Upper lobe of right lung (tissue), 1 donor: ENCODE data around the gene CDK6. TPM values are rescaled to one million over a fixed set of nuclear protein-coding genes. Genes with fewer than 3 reads are reported as not detected.
"Not testable (repeated sequence)": the region's sequence is repeated elsewhere in the genome, so short reads cannot be mapped to it uniquely, and the experiment has no call there.

Experiments used
- ATAC-seq: fragments of 200-7000 bp; cut with Tn5 transposase; one replicate; pipeline ENCODE4 v1.9.1; 2020; ENCODE audit warnings: mild to moderate bottlenecking, moderate library complexity
- DNase-seq: peaks from one replicate; pipeline ENCODE4 v3.0.0-alpha.2; 2020
- H3K27ac ChIP-seq: fragments of 200-600 bp; one replicate; pipeline ENCODE4 v1.8.0; 2022
- H3K27me3 ChIP-seq: fragments of 200-600 bp; one replicate; pipeline ENCODE4 v1.8.0; 2022; ENCODE audit warnings: mild to moderate bottlenecking
- H3K36me3 ChIP-seq: fragments of 200-600 bp; one replicate; pipeline ENCODE4 v1.8.0; 2022
- H3K4me1 ChIP-seq: fragments of 200-600 bp; one replicate; pipeline ENCODE4 v1.8.0; 2022
- H3K4me3 ChIP-seq: fragments of 200-600 bp; one replicate; pipeline ENCODE4 v1.8.0; 2022; ENCODE audit warnings: mild to moderate bottlenecking
- H3K9me3 ChIP-seq: fragments of 200-600 bp; one replicate; pipeline ENCODE4 v1.8.0; 2022
- intact Hi-C: fragments of 100-400 bp; cut with DNase I; formaldehyde crosslinking; loops from one replicate; pipeline ENCODE4 v1.11.0; 2022
- total RNA-seq: library from RNA; stranded (reverse); fragmentation: NEBNext Ultra II Directional; extraction: Animal tissue kit (Norgen Biotek cat#: 25700); gene quantifications from one replicate; pipeline ENCODE4 v1.2.1, GENCODE V29; 2021
- TF ChIP-seq, protein P1 (sequence below): fragments of 200-600 bp; IDR thresholded peaks from one replicate; pipeline ENCODE4 v1.8.0; 2022; ENCODE audit warnings: antibody characterized with exemption
- donor health status: DM: no; HTN: yes; CAD: no; lungs with severe emphysema.

The CDK6 gene
- total RNA-seq, 1 donor from 2014 or later: 22.4 TPM

DNA sequence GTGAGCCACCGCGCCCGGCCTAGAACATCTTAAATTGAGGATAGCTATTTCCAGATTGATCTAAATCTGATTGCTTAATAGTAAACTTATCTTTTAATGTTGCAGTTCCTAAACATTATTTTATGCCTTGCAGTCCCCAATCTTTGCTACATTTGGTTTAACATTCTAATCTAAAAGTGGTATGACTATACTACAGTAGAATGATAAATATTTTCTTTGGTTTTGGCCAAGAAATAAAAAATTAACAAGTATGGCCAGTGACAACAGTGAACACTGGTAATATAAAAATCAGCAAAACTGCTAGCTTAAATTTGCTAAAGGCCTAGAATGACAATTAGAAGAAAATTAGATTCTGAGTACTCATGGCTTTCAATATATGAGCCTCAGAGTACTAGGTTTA is 73.5 kb downstream of the CDK6 start:
- no peaks in the 10 kb centered on the region for H3K9me3 ChIP-seq
- ATAC-seq (no peak), DNase-seq (no peak)
- H3K27ac ChIP-seq: no peak overlapping the region
- no peak overlapping the region for H3K4me3 ChIP-seq
- TF ChIP-seq, protein P1, sequence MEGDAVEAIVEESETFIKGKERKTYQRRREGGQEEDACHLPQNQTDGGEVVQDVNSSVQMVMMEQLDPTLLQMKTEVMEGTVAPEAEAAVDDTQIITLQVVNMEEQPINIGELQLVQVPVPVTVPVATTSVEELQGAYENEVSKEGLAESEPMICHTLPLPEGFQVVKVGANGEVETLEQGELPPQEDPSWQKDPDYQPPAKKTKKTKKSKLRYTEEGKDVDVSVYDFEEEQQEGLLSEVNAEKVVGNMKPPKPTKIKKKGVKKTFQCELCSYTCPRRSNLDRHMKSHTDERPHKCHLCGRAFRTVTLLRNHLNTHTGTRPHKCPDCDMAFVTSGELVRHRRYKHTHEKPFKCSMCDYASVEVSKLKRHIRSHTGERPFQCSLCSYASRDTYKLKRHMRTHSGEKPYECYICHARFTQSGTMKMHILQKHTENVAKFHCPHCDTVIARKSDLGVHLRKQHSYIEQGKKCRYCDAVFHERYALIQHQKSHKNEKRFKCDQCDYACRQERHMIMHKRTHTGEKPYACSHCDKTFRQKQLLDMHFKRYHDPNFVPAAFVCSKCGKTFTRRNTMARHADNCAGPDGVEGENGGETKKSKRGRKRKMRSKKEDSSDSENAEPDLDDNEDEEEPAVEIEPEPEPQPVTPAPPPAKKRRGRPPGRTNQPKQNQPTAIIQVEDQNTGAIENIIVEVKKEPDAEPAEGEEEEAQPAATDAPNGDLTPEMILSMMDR: no peak
- peaks cover 13% of the 10 kb centered on the region for H3K4me1 ChIP-seq
- H3K27me3 ChIP-seq: no peaks in the 10 kb centered on the region
- H3K36me3 ChIP-seq: no peaks in the 10 kb centered on the region
- intact Hi-C loops: no loop called here

DNA sequence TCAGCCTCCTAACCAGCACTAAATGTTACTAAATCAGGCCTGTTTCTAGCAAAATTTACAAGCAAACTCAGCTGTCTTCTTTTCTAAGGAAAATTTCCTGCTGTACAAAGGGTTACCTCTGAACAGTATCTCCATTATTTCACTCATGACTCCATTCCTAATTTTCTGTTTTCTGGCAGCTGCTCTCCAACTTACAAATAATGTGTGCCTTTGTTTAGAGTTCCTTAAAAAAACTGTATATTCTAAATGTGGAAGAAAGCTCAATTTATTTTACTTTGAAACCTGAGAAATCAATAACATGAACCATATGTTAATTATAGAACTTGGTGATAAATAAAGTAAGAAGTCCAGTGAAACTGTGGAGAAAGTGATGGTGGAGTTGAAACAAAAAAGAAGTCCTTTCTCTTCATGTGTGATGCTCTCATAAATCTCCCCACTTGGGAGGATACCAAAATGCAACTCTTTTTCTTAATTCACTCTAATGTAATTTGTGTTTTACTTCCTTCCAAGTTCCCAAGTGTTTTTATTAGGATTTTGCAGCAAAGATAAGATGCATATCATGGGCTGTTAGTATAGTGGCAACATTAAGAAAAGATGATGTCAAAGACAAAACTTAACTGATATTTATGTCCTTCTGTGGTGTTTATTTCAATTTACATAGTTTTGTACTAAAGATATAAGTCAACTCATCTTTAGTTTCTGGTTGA is 74.8 kb downstream of the CDK6 start:
- intact Hi-C loops: no loop called here
- H3K27ac ChIP-seq: no peak overlapping the region
- no peaks in the 10 kb centered on the region for H3K9me3 ChIP-seq
- peaks cover 7% of the 10 kb centered on the region for H3K4me1 ChIP-seq
- no peaks in the 10 kb centered on the region for H3K27me3 ChIP-seq
- no peaks in the 10 kb centered on the region for H3K36me3 ChIP-seq
- DNase-seq (no peak), ATAC-seq (no peak)
- TF ChIP-seq, protein P1: no peak
- H3K4me3 ChIP-seq: no peak overlapping the region

DNA sequence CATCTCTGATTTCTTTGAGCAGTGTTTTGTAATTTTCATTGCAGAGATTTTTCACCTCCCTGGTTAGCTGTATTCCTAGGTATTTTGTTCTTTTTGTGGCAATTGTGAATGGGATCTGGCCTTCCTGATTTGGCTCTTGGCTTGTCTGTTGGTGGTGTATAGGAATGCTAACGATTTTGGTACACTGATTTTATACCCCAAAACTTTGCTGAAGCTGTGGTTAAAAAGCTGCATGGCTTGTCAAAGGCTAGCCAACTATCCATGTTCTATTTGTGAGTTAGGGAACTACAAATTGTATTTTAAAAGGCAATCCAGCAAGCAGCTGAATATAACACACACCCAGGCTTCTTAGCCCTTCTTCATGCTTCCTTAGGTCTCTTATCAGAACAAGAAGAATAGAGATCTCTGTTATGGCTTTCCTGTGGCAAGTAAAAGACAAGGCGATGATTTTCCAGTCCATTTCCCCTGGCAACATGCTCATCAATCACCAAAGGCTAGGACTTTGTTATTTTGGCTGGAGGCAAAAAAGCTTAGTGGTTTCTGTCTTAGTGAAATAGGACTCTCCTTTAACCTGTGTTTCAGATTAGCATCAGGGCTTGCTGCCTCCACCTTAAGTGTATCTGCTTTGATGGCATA is 77.5 kb downstream of the CDK6 start:
- DNase-seq (no peak), ATAC-seq (no peak)
- no peaks in the 10 kb centered on the region for H3K9me3 ChIP-seq
- no peaks in the 10 kb centered on the region for H3K27me3 ChIP-seq
- intact Hi-C loops: no loop called here
- no peak overlapping the region for H3K27ac ChIP-seq
- TF ChIP-seq, protein P1: no peak
- H3K36me3 ChIP-seq: no peaks in the 10 kb centered on the region
- no peaks in the 10 kb centered on the region for H3K4me1 ChIP-seq
- no peak overlapping the region for H3K4me3 ChIP-seq

DNA sequence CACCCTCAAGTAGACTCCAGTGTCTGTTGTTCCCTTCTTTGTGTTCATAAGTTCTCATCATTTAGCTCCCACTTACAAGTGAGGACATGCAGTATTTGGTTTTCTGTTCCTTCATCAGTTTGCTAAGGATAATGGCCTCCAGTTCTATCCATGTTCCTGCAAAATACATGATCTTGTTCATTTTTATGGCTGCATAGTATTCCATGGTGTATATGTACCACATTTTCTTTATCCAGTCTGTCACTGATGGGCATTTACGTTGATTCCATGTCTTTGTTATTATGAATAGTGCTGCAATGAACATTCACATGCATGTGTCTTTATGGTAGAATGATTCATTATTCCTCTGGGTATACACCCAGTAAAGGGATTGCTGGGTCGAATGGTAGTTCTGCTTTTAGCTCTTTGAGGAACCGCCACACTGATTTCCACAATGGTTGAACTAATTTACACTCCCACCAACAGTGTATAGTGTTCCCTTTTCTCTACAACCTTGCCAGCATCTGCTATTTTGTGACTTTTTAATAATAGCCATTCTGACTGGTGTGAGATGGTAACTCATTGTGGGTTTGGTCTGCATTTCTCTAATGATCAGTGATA is 79.0 kb downstream of the CDK6 start:
- H3K36me3 ChIP-seq, H3K4me1 ChIP-seq, H3K9me3 ChIP-seq, H3K27me3 ChIP-seq, intact Hi-C loops, H3K27ac ChIP-seq, ATAC-seq, DNase-seq, H3K4me3 ChIP-seq: not testable (repeated sequence)

DNA sequence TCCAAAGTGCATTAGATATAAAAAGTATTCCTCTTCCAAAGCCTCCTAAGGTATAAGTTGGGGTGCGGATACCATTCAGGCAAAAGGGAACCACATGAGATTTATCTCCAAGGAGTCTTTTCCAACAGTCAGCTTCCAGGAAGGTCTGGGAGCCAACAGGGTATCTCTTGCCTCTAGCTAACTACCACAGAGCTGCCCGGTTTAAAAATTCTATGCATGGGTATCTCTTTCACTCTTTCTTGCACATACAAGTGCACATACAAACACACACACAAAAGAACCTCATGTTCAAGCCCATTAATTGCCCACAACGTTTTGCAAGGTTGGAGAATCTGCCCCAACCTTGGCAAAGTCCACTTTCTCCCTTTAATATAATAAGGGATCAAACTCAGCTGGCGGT is 80.7 kb downstream of the CDK6 start:
- H3K36me3 ChIP-seq: no peaks in the 10 kb centered on the region
- DNase-seq: no peak
- H3K27ac ChIP-seq: no peak overlapping the region
- intact Hi-C loops: no loop called here
- no peak for ATAC-seq
- H3K27me3 ChIP-seq: no peaks in the 10 kb centered on the region
- H3K4me1 ChIP-seq: no peaks in the 10 kb centered on the region
- H3K9me3 ChIP-seq: no peaks in the 10 kb centered on the region
- TF ChIP-seq, protein P1: no peak
- H3K4me3 ChIP-seq: no peak overlapping the region

DNA sequence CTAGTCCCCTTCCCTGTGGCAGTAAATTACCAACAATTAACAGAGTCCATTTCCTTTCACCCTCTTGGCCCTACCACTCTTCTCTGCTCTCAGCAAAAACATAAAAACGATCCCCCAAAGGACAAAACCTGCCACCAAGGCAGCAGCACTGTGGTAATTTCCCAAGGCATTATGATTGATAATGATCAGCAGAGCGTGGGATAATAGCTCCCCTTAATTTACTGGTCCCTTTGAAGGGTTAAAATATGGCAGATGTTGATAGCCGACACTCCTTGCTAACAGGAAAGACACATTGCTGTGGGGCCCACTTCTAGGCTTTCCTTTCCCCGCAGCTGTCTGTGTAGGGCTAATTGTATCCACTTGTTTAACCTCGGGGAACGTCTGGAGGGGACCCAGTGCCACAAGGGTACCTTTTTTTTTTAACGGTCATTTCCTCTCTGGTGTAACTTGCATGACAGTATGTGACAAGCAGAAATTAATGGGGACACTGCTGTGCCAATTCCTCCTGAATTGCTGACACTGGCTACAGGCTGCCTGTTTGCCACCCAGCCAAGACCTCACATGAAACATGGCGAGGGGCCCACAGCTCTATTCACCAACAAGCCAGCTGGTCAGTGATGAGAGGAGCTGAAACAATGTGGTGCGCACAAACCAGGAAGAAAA is 81.3 kb downstream of the CDK6 start:
- H3K27ac ChIP-seq: no peak overlapping the region
- H3K9me3 ChIP-seq: no peaks in the 10 kb centered on the region
- no peaks in the 10 kb centered on the region for H3K4me1 ChIP-seq
- ATAC-seq: no peak
- TF ChIP-seq, protein P1: no peak
- no peaks in the 10 kb centered on the region for H3K36me3 ChIP-seq
- no peak for DNase-seq
- H3K27me3 ChIP-seq: no peaks in the 10 kb centered on the region
- no peak overlapping the region for H3K4me3 ChIP-seq
- intact Hi-C loops: no loop called here
